ENCODE measurements around the gene PRDM5.

DNA sequence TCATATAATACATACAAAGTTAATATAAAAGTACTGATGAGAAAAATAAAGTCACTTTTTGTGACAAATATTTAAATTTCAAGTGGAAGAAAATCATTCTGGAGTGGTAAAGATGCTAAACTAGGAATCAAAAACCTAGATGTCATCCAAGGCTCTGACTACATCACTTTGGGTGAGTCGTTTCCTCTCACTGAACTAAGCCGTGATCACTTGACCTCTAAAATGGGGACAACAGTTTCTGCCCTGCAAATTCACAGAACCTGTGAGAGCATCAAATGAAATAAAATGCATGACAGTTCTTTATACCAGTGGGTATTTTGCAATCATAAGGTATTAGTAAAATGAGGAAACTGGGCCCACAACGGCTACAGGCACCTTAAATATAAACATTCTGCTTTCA lies 63.8 kb downstream of the PRDM5 start:
- TF ChIP-seq, protein P1, sequence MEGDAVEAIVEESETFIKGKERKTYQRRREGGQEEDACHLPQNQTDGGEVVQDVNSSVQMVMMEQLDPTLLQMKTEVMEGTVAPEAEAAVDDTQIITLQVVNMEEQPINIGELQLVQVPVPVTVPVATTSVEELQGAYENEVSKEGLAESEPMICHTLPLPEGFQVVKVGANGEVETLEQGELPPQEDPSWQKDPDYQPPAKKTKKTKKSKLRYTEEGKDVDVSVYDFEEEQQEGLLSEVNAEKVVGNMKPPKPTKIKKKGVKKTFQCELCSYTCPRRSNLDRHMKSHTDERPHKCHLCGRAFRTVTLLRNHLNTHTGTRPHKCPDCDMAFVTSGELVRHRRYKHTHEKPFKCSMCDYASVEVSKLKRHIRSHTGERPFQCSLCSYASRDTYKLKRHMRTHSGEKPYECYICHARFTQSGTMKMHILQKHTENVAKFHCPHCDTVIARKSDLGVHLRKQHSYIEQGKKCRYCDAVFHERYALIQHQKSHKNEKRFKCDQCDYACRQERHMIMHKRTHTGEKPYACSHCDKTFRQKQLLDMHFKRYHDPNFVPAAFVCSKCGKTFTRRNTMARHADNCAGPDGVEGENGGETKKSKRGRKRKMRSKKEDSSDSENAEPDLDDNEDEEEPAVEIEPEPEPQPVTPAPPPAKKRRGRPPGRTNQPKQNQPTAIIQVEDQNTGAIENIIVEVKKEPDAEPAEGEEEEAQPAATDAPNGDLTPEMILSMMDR (IDR thresholded peaks at IDR 0.05 in 2 of 3, conservative IDR thresholded peaks at IDR 0.05 in 1 of 3; ENCODE audit: control insufficient read depth in 2 of 3, extremely low read depth in 1 of 3, insufficient read depth in 1 of 3, low read depth in 3 of 3, low read length in 3 of 3), result no peak
- TF ChIP-seq WRNIP1 (IDR thresholded peaks at IDR 0.05; ENCODE audit: borderline replicate concordance, low read depth, low read length), result no peak
- TF ChIP-seq TAF1 (IDR thresholded peaks at IDR 0.05; ENCODE audit: borderline replicate concordance, low read depth, low read length), result no peak
- TF ChIP-seq, protein P2, sequence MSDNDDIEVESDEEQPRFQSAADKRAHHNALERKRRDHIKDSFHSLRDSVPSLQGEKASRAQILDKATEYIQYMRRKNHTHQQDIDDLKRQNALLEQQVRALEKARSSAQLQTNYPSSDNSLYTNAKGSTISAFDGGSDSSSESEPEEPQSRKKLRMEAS (IDR thresholded peaks at IDR 0.05; ENCODE audit: low read depth, low read length), result no peak
- TF ChIP-seq MXI1 (IDR thresholded peaks at IDR 0.05; ENCODE audit: low read depth, low read length), result no peak
- TF ChIP-seq ZNF622 (IDR thresholded peaks at IDR 0.05), result no peak
